Mononuclear cell (primary cell): ENCODE measurements around the gene PLD6. TPM values are rescaled to one million over a fixed set of nuclear protein-coding genes. Genes with fewer than 3 reads are reported as not detected.
"Not testable (repeated sequence)": the region's sequence is repeated elsewhere in the genome, so short reads cannot be mapped to it uniquely, and the experiment has no call there.

Source experiments
- H3K27me3 ChIP-seq: 2 replicates; pipeline ENCODE4 v1.6.0; 2011; ENCODE audit warnings: low read length, control low read depth; ENCODE audit not compliant: insufficient read depth
- H3K4me1 ChIP-seq: 2 replicates; pipeline ENCODE4 v1.5.1; 2011; ENCODE audit warnings: mild to moderate bottlenecking, low read length, control low read depth; ENCODE audit not compliant: insufficient read depth
- H3K4me3 ChIP-seq: 2 replicates; pipeline ENCODE4 v1.5.1; 2011; ENCODE audit warnings: mild to moderate bottlenecking, low read length, moderate library complexity
- H3K9me3 ChIP-seq: 2 replicates; pipeline ENCODE4 v1.5.1; 2011; ENCODE audit warnings: low read depth, mild to moderate bottlenecking, control low read depth, low read length
- total RNA-seq: library from RNA; depleted of rRNA; stranded (reverse); fragments of >200 nt; gene quantifications from one replicate; pipeline ENCODE4 v1.2.3, GENCODE V29; 2012

Gene PLD6
- total RNA-seq, 1 donor = 4.7 TPM

DNA sequence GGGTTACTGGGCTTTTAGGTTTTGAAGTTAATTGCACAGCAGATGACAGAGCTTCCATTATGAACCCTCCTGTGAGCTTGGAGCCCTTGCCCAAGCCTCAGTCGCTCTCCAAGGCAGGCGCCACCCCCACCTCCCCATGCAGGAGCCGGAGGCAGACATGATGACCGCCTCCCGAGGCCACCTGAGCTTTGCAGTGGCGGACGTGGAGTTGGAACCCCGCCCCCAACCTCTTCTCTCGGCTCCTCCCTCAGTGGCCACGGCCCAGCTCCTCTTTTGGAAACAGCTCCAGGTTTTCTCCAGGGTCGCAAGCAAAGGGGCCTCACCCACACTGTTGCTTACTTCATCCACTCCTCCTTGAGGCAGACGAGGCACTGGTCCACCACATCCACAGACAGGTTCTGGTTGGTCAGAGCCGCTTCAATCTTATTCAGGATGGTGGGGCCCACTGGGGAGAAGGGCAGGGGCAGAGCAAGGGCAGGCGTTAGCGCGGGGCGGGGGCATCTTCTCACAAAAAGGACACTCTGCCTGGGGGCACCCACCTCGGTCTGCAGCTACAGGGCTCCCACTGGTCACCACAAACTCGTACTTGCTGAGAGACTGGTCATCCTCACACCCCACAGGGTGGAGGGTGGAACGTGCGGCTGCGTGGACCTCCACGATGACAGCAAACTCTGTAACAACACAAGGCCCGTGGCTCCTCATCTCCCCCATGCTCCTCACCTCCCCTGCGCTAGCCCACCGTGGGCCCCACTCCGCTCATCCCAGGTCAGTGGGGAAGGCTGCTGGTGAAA is 8.7 kb upstream of the PLD6 start:
- no peaks in the 10 kb centered on the region for H3K27me3 ChIP-seq
- H3K9me3 ChIP-seq = no peaks in the 10 kb centered on the region
- H3K4me3 ChIP-seq = no peak overlapping the region
- H3K4me1 ChIP-seq = no peaks in the 10 kb centered on the region

DNA sequence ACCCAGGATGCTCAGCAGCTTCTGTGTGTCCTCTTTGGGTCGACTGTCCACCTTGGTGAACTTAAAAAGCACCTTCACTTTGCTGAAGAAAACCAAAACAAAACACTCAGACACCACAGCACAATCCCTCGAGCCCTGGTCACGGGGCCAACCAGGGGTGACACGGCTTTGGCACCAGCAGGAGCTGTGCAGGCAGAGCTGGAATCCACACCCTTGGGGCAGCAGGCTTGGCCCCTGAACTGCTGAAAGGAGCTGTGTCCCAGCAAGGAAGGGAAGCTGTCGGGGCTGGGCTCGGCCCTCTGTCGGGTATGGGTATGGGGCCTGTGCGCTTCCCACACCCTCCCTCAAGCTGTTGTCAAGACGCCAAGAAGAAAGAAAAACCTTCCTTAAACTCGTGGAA is 7.6 kb upstream of the PLD6 start:
- Histone ChIP-seq H3K4me1 (no peaks in the 10 kb centered on the region), H3K27me3 (no peaks in the 10 kb centered on the region), H3K9me3 (no peaks in the 10 kb centered on the region), H3K4me3 (no peak overlapping the region)

DNA sequence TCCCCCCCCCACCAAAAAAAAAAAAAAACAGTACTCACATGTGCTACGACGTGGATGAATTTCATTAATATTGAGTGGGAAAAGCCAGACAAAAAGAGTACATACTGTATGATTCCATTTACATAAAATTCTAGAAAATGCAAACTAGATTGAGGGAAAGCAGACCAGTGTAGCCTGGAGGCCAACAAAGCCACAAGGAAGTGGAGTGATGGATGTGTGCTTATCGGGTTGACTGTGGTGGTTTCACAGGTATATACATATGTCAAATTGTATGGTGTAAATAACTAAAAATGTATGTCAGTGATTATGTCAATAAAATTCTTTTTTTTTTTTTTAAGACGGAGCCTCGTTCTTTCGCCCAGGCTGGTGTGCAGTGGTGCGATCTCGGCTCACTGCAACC is 1.9 kb upstream of the PLD6 start:
- Histone ChIP-seq H3K4me1 (peaks cover 30% of the 10 kb centered on the region), H3K4me3 (no peak overlapping the region), H3K27me3 (no peaks in the 10 kb centered on the region), H3K9me3 (no peaks in the 10 kb centered on the region)

DNA sequence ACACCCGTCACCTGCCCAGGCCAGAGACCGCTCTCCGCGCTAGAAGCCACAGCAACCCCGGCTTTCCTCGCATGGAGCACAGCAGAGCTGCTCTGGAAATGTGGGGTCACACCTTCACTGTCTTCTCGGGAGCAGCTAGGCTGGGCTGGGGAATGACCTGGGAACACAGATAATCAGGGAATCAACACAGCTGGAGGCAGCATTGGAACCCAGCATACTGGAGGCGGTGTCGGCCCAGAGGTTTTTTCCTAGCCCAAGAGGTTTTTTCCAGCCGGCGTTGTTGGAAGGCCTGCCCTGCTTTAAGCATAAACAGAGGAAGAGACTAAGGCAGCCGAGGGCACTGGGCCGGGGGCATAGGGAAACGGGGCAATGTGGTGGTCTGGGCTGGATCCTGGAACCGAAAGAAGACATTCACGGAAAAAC is 791 bp upstream of the PLD6 start:
- Histone ChIP-seq H3K27me3 (no peaks in the 10 kb centered on the region), H3K4me1 (peaks cover 30% of the 10 kb centered on the region), H3K4me3 (no peak overlapping the region), H3K9me3 (no peaks in the 10 kb centered on the region)

DNA sequence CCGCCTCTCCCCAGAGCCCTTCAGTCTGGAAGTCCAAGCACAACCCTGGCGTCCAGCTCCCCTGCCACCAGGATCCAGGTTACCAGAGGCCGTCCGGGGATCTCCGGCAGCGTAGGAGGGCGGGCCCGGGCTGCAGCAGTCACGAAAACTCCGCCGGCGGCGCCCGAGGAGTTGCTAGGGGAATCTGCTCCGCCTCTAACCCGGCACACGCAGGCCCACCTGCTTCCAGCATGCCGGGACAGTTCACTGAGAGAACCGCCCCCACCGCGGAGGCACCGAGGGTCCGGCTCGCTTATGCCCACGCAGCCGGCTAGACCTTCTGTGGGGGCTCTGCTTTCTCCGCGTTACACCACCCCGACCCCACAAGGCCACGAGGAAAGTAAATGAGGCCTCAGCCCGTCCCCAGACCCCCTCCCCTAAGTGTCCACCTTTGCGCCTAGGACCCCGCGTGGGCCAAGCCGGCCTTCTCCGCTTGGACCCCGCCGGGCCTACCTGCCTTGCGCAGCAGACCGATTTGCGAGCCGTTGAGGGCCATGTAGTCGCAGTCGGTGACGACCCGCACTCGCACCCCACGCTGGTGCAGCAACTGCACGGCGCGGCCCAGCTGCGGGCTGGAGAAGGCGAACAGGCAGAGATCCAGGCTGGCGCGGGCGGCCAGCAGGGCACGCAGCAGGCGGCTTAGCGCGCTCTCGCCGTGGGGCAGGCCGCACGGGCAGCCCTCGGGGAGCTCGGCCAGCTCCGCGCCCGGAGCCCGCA is 587 bp downstream of the PLD6 start:
- H3K4me1 ChIP-seq = peaks cover 30% of the 10 kb centered on the region
- H3K27me3 ChIP-seq = no peaks in the 10 kb centered on the region
- H3K4me3 ChIP-seq = peak overlapping the region; percentile 38
- H3K9me3 ChIP-seq = no peaks in the 10 kb centered on the region

DNA sequence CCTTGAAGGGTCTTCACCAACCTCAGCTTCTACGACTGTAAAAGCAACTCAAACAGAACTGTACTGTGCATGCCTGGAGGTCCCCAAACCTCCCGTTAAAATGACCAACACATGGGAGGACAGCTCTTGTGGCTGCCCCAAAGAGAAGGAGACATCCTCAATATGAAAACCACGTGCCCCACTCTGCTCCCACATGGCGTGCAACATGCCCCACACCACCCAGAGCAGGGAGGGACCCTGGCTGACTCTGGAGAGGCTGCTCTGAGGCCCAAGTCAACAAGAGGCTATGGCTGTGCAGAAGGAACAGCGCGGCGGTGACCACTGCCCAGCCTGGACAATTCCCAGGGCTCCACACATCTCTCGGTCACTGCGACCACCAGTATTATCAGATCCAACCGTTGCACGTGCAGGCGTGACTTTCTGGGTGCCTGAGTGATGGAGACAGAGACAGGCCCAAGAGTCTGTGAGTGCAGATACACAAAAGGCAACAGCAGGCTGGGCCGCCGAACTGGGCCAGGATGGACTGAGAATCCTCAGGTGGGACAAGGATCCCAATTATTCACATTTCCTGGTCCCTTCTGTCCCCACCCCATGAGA is 1.4 kb downstream of the PLD6 start:
- Histone ChIP-seq H3K27me3 (no peaks in the 10 kb centered on the region), H3K9me3 (no peaks in the 10 kb centered on the region), H3K4me3 (peak overlapping the region; percentile 38), H3K4me1 (peaks cover 30% of the 10 kb centered on the region)

DNA sequence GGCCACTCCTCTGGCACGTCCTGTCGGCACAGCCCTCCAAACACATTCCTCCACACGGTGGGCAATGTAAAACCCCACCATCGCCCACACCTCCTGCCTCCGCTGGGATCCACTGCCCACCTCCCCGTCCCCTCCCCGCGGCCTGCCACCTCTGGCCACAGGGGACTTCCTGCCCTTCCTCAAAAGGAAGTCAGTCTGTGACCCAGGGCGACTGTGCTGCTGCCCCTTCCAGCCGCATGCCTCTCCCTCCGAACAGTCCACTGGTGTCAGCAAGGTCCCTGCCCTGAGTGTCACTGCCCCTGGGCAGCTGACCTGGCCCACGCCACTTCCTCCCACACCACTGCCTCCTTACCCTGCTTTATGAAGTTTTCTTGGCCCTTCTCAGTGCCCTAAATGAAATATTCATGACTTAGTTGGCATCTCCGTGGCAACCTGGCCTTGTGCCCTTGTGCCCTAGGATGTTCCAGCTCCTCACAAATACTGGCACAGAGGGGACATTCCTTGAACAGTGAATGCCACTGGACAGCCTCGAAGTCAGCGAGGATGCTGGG is 2.0 kb downstream of the PLD6 start:
- Histone ChIP-seq H3K4me3 (no peak overlapping the region), H3K9me3 (no peaks in the 10 kb centered on the region), H3K27me3 (no peaks in the 10 kb centered on the region), H3K4me1 (peaks cover 30% of the 10 kb centered on the region)

DNA sequence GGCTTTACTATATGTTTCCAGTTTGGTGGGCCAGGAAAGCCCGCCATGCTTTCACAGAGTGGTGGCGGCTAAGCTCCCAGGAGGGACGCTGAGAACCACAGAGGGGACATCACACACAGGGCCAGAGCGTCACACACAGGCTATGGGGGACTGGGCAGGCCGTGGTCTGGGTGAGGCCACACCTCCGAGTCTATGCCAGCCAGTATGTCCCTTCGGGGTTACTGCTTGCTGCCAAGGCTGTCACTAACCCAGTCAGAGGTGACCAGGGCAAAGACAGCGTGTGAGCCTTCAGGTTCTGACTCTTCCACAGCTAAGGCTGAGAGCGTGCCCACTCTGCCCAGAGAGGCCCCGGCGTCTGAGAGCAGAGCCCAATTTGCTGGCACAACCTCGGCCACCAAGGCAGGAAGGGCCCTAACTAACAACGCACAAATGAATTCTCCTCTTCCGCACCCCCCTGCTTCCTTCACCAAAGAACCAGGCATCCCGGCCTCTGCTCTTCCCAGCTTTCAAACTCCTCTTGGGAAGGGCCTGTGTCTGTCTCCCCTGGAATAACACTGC is 2.9 kb downstream of the PLD6 start:
- no peaks in the 10 kb centered on the region for H3K9me3 ChIP-seq
- peaks cover 30% of the 10 kb centered on the region for H3K4me1 ChIP-seq
- no peaks in the 10 kb centered on the region for H3K27me3 ChIP-seq
- H3K4me3 ChIP-seq = no peak overlapping the region

DNA sequence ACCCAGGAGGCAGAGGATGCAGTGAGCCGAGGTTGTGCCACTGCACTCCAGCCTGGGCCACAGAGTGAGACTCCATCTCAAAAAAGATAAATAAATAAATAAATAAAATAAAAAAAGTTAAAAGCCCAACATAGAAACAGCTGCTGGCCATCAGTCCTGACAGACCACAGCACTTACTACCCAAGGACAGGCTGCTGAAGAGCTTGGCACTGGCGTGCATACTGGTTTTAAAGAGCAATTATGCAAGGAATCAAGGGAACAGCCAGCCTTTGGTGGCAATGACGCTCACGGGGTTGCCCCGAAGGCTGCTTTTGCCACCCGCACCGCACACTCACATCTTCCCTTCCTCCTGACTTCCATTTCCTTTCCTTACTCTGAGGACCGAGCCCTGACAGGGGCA is 4.2 kb downstream of the PLD6 start:
- no peaks in the 10 kb centered on the region for H3K9me3 ChIP-seq
- H3K4me3 ChIP-seq = no peak overlapping the region
- H3K4me1 ChIP-seq = peaks cover 30% of the 10 kb centered on the region
- H3K27me3 ChIP-seq = no peaks in the 10 kb centered on the region

DNA sequence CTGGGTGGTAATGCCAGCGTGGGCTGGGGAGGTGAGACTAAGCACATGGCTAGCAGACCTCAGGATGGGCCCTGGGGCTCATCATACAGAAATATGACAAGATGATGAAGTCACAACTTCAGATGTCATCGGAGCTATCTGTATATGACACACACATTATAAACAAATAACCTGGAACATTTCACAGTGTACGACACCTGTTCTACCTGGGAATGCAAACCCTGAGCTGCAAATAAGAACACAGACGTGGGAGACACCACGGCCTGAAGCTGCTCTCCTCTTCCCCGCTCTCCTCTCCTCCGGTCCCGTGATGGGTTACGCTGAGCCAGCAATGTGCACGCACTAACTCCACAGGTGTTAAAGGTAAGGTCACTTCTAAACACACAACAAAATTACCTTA is 4.9 kb downstream of the PLD6 start:
- Histone ChIP-seq H3K4me1 (peaks cover 29% of the 10 kb centered on the region), H3K4me3 (no peak overlapping the region), H3K27me3 (no peaks in the 10 kb centered on the region), H3K9me3 (no peaks in the 10 kb centered on the region)

DNA sequence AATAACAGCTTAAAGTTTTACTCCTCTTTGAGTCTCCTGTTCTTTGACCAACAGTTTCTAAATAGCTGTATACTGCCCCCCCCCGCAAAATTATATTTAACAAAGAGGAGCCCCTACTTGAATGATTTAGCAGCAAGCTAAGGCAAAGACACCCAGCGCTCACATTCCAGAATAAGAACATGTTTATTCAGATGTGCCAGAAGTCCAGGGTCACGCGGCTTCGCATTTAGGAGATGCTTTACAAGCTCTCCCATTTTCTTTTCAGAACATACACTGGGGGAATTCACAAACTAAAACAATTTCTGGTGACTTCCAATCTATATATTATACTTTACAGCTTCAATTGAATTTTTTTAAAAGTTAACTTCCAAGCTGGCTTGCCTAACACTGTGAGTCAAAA is 5.3 kb downstream of the PLD6 start:
- peaks cover 24% of the 10 kb centered on the region for H3K4me1 ChIP-seq
- no peaks in the 10 kb centered on the region for H3K27me3 ChIP-seq
- H3K4me3 ChIP-seq = no peak overlapping the region
- H3K9me3 ChIP-seq = no peaks in the 10 kb centered on the region

DNA sequence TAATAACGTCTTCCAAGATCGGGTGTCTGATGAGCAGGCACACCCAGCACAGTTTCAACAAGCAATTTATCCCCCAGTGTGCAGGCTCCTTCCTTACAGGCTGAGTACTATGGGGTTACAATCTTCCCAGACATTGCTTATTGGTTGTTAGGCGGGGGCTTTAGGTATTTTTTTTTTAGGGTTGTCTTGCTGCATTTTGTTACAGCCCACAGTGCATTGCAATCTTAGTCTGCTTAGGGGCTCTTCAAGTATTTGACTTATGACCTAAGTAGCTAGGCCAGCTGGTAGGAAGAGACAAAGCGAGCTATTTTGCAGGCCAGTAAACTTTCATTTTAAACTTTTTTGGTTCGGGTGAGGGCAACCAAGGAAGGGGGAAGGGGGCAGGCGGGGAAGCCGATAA is 5.8 kb downstream of the PLD6 start:
- Histone ChIP-seq H3K9me3 (no peaks in the 10 kb centered on the region), H3K4me3 (no peak overlapping the region), H3K4me1 (peaks cover 19% of the 10 kb centered on the region), H3K27me3 (no peaks in the 10 kb centered on the region)

DNA sequence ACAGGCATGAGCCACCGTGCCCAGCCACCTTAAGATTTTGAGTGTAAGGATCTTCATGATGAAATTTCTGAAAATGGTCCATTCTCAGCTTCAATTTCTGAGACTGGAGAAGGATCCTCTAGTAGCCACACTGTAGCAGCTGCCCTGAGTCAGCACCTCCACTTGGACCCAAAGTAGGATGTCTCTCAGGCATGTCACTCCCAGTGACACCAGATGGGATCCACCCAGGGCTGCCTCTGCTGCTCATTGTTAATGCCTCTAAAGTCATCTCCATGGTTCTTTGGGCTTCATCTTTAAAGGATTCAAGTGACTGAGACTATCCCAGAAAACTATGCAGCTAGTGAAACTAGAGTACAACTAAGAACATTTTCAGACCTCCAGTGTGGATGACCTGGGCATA is 7.9 kb downstream of the PLD6 start:
- no peaks in the 10 kb centered on the region for H3K4me1 ChIP-seq
- H3K4me3 ChIP-seq = no peak overlapping the region
- H3K9me3 ChIP-seq = no peaks in the 10 kb centered on the region
- no peaks in the 10 kb centered on the region for H3K27me3 ChIP-seq

DNA sequence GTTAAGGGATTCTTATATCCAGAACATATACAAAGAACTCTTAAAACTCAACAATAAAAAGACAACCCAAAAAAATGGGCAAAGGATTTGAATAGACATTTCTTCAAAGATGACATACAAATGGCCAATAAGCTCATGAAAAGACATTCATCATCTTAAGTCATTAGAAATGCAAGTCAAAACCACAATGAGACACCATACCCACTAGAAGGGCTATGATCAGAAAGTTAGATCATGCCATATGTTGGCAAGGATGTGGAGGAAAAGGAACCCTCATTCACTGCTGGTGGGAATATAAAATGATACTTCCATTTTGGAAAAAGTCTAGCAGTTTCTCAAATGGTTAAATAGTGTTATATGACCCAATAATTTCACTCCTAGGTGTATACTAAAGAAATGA is 9.4 kb downstream of the PLD6 start:
- Histone ChIP-seq H3K27me3 (no peaks in the 10 kb centered on the region), H3K4me1 (no peaks in the 10 kb centered on the region), H3K9me3 (no peaks in the 10 kb centered on the region), H3K4me3 (no peak overlapping the region)

DNA sequence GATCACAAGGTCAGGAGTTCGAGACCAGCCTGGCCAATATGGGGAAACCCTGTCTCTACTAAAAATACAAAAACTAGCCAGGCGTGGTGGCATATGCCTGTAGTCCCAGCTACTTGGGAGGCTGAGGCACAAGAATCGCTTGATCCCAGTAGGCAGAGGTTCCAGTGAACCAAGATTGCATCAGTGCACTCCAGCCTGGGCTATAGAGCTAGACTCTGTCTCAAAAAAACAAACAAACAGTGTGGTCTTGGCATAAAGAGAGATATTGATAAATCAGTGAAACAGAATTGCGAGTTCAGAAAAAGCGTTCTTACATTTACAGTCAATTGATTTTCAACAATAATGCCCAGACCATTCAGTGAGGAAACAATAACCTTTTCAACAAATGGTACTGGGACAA is 10.7 kb downstream of the PLD6 start:
- H3K9me3 ChIP-seq, H3K4me3 ChIP-seq, H3K4me1 ChIP-seq, H3K27me3 ChIP-seq: not testable (repeated sequence)
